Keratinocyte (primary cell): ENCODE measurements around the gene GRAMD1A. TPM values are rescaled to one million over a fixed set of nuclear protein-coding genes. Genes with fewer than 3 reads are reported as not detected.

Experiments used
- DNase-seq: peaks from one replicate; pipeline ENCODE4 v3.0.0-alpha.2; 2011; ENCODE audit warnings: low read depth, missing footprints, low spot score
- FAIRE-seq: peaks from 2 replicates; lab custom pipeline; 2011; peaks lifted over from hg19 to GRCh38; lab: Jason Lieb, UNC
- H2AFZ ChIP-seq: 2 replicates; pipeline ENCODE4 v1.6.0; 2012; ENCODE audit warnings: low read length, control low read depth, inconsistent platforms; ENCODE audit not compliant: control insufficient read depth
- H3K27ac ChIP-seq: 2 replicates; pipeline ENCODE4 v1.5.1; 2011; ENCODE audit warnings: low read length; ENCODE audit not compliant: control insufficient read depth, insufficient read depth
- H3K27me3 ChIP-seq: 3 replicates; pipeline ENCODE4 v1.6.0; 2011; ENCODE audit warnings: low read length; ENCODE audit not compliant: control insufficient read depth, insufficient read depth; ENCODE audit errors: extremely low read depth
- H3K36me3 ChIP-seq, 2 experiments: 2 replicates in 1 of 2; 3 replicates in 1 of 2; pipeline ENCODE4 v1.5.1; 2011; ENCODE audit warnings: low read length in 2 of 2, mild to moderate bottlenecking in 1 of 2; ENCODE audit not compliant: control insufficient read depth in 2 of 2, insufficient read depth in 2 of 2; ENCODE audit errors: extremely low read depth in 1 of 2
- H3K4me1 ChIP-seq: 3 replicates; pipeline ENCODE4 v1.5.1; 2011; ENCODE audit warnings: low read length; ENCODE audit not compliant: control insufficient read depth, insufficient read depth; ENCODE audit errors: extremely low read depth
- H3K4me2 ChIP-seq: 3 replicates; pipeline ENCODE4 v1.6.0; 2011; ENCODE audit warnings: low read depth, low read length; ENCODE audit not compliant: control insufficient read depth, insufficient read depth; ENCODE audit errors: extremely low read depth
- H3K4me3 ChIP-seq, 3 experiments: fragments of 200-600 bp in 1 of 3; sonication (generic) in 1 of 3; 2 replicates in 2 of 3; 3 replicates in 1 of 3; pipeline ENCODE4 v1.5.1; 2011 to 2016; ENCODE audit warnings: low read length in 3 of 3, mild to moderate bottlenecking in 3 of 3, control low read depth in 2 of 3, inconsistent platforms in 1 of 3, low read depth in 1 of 3, mixed read lengths in 1 of 3, mixed run types in 1 of 3, moderate library complexity in 1 of 3; ENCODE audit not compliant: control insufficient read depth in 2 of 3, insufficient read depth in 2 of 3; ENCODE audit errors: extremely low read depth in 1 of 3
- H3K79me2 ChIP-seq: 2 replicates; pipeline ENCODE4 v1.6.0; 2012; ENCODE audit warnings: low read length; ENCODE audit not compliant: control insufficient read depth, insufficient read depth
- H3K9ac ChIP-seq: 3 replicates; pipeline ENCODE4 v1.6.0; 2011; ENCODE audit warnings: low read length; ENCODE audit not compliant: control insufficient read depth, insufficient read depth; ENCODE audit errors: extremely low read depth
- H3K9me1 ChIP-seq: 3 replicates; pipeline ENCODE4 v1.6.0; 2011; ENCODE audit warnings: low read length; ENCODE audit not compliant: control insufficient read depth, insufficient read depth; ENCODE audit errors: extremely low read depth
- H3K9me3 ChIP-seq: 2 replicates; pipeline ENCODE4 v1.5.1; 2012; ENCODE audit warnings: low read depth, low read length; ENCODE audit not compliant: control insufficient read depth
- H4K20me1 ChIP-seq: 3 replicates; pipeline ENCODE4 v1.6.0; 2011; ENCODE audit warnings: low read length; ENCODE audit not compliant: control insufficient read depth, insufficient read depth; ENCODE audit errors: extremely low read depth
- EZH2 ChIP-seq: IDR thresholded peaks from one replicate; pipeline ENCODE4 v1.6.1; 2012; ENCODE audit warnings: inconsistent platforms, mild to moderate bottlenecking, low read length, moderate library complexity
- dilution Hi-C: fragments of 300-500 bp; cut with MboI; formaldehyde crosslinking; loops from one replicate; pipeline ENCODE4 v1.7.0; 2020; ENCODE audit warnings: low sequenced_read_pairs; ENCODE audit not compliant: extremely low pct_ligation_motif_present
- polyA plus RNA-seq, 5 experiments: library from polyadenylated mRNA; depleted of rRNA in 3 of 5; stranded (reverse) in 3 of 5; stranded (forward) in 1 of 5; unstranded in 1 of 5; fragments of >200 nt; gene quantifications; 1 replicate in 1 of 5; 2 replicates in 3 of 5; 3 replicates in 1 of 5; pipeline versions ENCODE4 v1.2.1 to v1.2.3, GENCODE V29; 2011 to 2012; ENCODE audit warnings: missing spikeins in 2 of 5, low read depth in 1 of 5, low replicate concordance in 1 of 5
- TF ChIP-seq, protein P1 (sequence below), 3 experiments: IDR thresholded peaks in 1 of 3; conservative IDR thresholded peaks in 1 of 3; optimal IDR thresholded peaks in 1 of 3; 2 replicates in 2 of 3; 3 replicates in 1 of 3; pipeline versions ENCODE3 to v1.5.1; 2011; ENCODE audit warnings: low read length in 3 of 3, mild to moderate bottlenecking in 3 of 3, moderate library complexity in 2 of 3, control low read depth in 1 of 3, inconsistent platforms in 1 of 3; ENCODE audit not compliant: insufficient read depth in 2 of 3; ENCODE audit errors: extremely low read depth in 1 of 3

The GRAMD1A gene
- polyA plus RNA-seq, 1 donor (not counting 4 experiments of a cell fraction or from before 2014, with no cell fraction given): 24.6 TPM

- no peak for DNase-seq
- Histone ChIP-seq H3K79me2 (no peaks in the 10 kb centered on the region), H3K9ac (no peak overlapping the region), H4K20me1 (no peaks in the 10 kb centered on the region), H3K36me3 (no peaks in the 10 kb centered on the region), H3K27me3 (no peaks in the 10 kb centered on the region), H3K9me1 (no peaks in the 10 kb centered on the region), H2AFZ (no peak overlapping the region), H3K9me3 (no peaks in the 10 kb centered on the region), H3K27ac (no peak overlapping the region), H3K4me3 (no peak overlapping the region), H3K4me1 (no peaks in the 10 kb centered on the region), H3K4me2 (no peak overlapping the region)
- dilution Hi-C loops: no loop called here
- FAIRE-seq: no peak
- TF ChIP-seq, protein P1, sequence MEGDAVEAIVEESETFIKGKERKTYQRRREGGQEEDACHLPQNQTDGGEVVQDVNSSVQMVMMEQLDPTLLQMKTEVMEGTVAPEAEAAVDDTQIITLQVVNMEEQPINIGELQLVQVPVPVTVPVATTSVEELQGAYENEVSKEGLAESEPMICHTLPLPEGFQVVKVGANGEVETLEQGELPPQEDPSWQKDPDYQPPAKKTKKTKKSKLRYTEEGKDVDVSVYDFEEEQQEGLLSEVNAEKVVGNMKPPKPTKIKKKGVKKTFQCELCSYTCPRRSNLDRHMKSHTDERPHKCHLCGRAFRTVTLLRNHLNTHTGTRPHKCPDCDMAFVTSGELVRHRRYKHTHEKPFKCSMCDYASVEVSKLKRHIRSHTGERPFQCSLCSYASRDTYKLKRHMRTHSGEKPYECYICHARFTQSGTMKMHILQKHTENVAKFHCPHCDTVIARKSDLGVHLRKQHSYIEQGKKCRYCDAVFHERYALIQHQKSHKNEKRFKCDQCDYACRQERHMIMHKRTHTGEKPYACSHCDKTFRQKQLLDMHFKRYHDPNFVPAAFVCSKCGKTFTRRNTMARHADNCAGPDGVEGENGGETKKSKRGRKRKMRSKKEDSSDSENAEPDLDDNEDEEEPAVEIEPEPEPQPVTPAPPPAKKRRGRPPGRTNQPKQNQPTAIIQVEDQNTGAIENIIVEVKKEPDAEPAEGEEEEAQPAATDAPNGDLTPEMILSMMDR (optimal IDR thresholded peaks at IDR 0.05 in 1 of 3, IDR thresholded peaks at IDR 0.05 in 1 of 3, conservative IDR thresholded peaks at IDR 0.05 in 1 of 3; ENCODE audit: extremely low read depth in 1 of 3, insufficient read depth in 2 of 3, low read length in 3 of 3): no peak
- TF ChIP-seq EZH2: no peak
Observed at GRCh38 chr19:35059799-35060091, 59.6 kb downstream of the GRAMD1A start.

GRCh38 chr19:35060160-35060855 is 60.2 kb downstream of the GRAMD1A start:
- H3K9ac ChIP-seq: no peak overlapping the region
- H2AFZ ChIP-seq: no peak overlapping the region
- no peak for FAIRE-seq
- no peaks in the 10 kb centered on the region for H3K79me2 ChIP-seq
- TF ChIP-seq EZH2: no peak
- TF ChIP-seq, protein P1 (optimal IDR thresholded peaks at IDR 0.05 in 1 of 3, IDR thresholded peaks at IDR 0.05 in 1 of 3, conservative IDR thresholded peaks at IDR 0.05 in 1 of 3; ENCODE audit: extremely low read depth in 1 of 3, insufficient read depth in 2 of 3, low read length in 3 of 3): no peak
- DNase-seq: no peak
- H3K4me1 ChIP-seq: no peaks in the 10 kb centered on the region
- no peak overlapping the region for H3K27ac ChIP-seq
- no peaks in the 10 kb centered on the region for H3K9me3 ChIP-seq
- no peaks in the 10 kb centered on the region for H4K20me1 ChIP-seq
- no peaks in the 10 kb centered on the region for H3K27me3 ChIP-seq
- no peaks in the 10 kb centered on the region for H3K9me1 ChIP-seq
- H3K36me3 ChIP-seq: no peaks in the 10 kb centered on the region
- H3K4me3 ChIP-seq: no peak overlapping the region
- dilution Hi-C loops: no loop called here
- H3K4me2 ChIP-seq: no peak overlapping the region
